GM12878 (cell line): ENCODE measurements around the gene ADCY6. TPM values are rescaled to one million over a fixed set of nuclear protein-coding genes. Genes with fewer than 3 reads are reported as not detected.

Experiments
- ATAC-seq: fragments of 200-7000 bp; cut with Tn5 transposase; 3 replicates; pipeline ENCODE4 v1.9.1; 2020; ENCODE audit warnings: mild to moderate bottlenecking, moderate library complexity
- BruUV-seq: library from RNA; stranded (reverse); fragments of 400-500 nt; replicated peaks from 2 replicates; lab custom pipeline; 2021; lab: Mats Ljungman, UMichigan
- CTCF ChIA-PET: fragments of 300-600 bp; sonication (Branson Sonifier 250); formaldehyde crosslinking; extraction: SDS; loops from one replicate; lab custom pipeline; 2021; ENCODE audit warnings: inconsistent platforms; lab: Yijun Ruan, JAX
- POLR2A ChIA-PET: fragments of 350-600 bp; formaldehyde crosslinking; extraction: SDS; loops from one replicate; lab custom pipeline; 2021; ENCODE audit warnings: inconsistent platforms; lab: Charles Lee
- RAD21 ChIA-PET: fragments of 300-600 bp; sonication (Branson Sonifier 250); formaldehyde crosslinking; loops from one replicate; lab custom pipeline; 2023; ENCODE audit warnings: antibody characterized with exemption; ENCODE audit not compliant: unreplicated experiment; lab: Charles Lee
- SMC1A ChIA-PET: fragments of 300-600 bp; sonication (Branson Sonifier 250); formaldehyde crosslinking; loops from one replicate; lab custom pipeline; 2023; ENCODE audit not compliant: unreplicated experiment, uncharacterized antibody; lab: Charles Lee
- DNase-seq: peaks from one replicate; pipeline ENCODE4 v3.0.0-alpha.2; 2011; ENCODE audit warnings: low read depth, low spot score
- FAIRE-seq: peaks from 3 replicates; lab custom pipeline; 2011; peaks lifted over from hg19 to GRCh38; lab: Jason Lieb, UNC
- H2AFZ ChIP-seq: 2 replicates; pipeline ENCODE4 v1.6.0; 2011; ENCODE audit warnings: low read depth, low read length, control low read depth; ENCODE audit not compliant: control insufficient read depth
- H3K27ac ChIP-seq: 2 replicates; pipeline ENCODE4 v1.5.1; 2011; ENCODE audit warnings: control low read depth; ENCODE audit not compliant: control insufficient read depth, insufficient read depth
- H3K27me3 ChIP-seq, 2 experiments: replicated peaks in 1 of 2; 2 replicates each; pipeline versions ENCODE4 v1.6.0 to v1.6.1; 2011; ENCODE audit warnings: low read length in 1 of 2; ENCODE audit not compliant: control insufficient read depth in 2 of 2, insufficient read depth in 2 of 2
- H3K36me3 ChIP-seq, 2 experiments: 2 replicates each; pipeline ENCODE4 v1.5.1; 2011; ENCODE audit warnings: low read length in 1 of 2; ENCODE audit not compliant: control insufficient read depth in 2 of 2, insufficient read depth in 2 of 2
- H3K4me1 ChIP-seq: 2 replicates; pipeline ENCODE4 v1.6.1; 2011; ENCODE audit warnings: mild to moderate bottlenecking, low read length, moderate library complexity, mixed read lengths; ENCODE audit not compliant: control insufficient read depth, insufficient read depth
- H3K4me2 ChIP-seq: 2 replicates; pipeline ENCODE4 v1.6.0; 2011; ENCODE audit warnings: control low read depth; ENCODE audit not compliant: control insufficient read depth, insufficient read depth
- H3K4me3 ChIP-seq: fragments of 200-600 bp; sonication (generic); 2 replicates; pipeline ENCODE4 v1.5.1; 2016
- H3K79me2 ChIP-seq: 2 replicates; pipeline ENCODE4 v1.6.0; 2011; ENCODE audit warnings: low read length; ENCODE audit not compliant: control insufficient read depth, insufficient read depth
- H3K9ac ChIP-seq: 2 replicates; pipeline ENCODE4 v1.8.0; 2011; ENCODE audit warnings: low read length, control low read depth, mixed read lengths; ENCODE audit not compliant: control insufficient read depth, insufficient read depth
- H3K9me3 ChIP-seq: replicated peaks from 3 replicates; pipeline ENCODE4 v1.5.1; 2011; ENCODE audit warnings: mild to moderate bottlenecking, low read length; ENCODE audit not compliant: control insufficient read depth, insufficient read depth
- H4K20me1 ChIP-seq: 2 replicates; pipeline ENCODE4 v1.6.0; 2011; ENCODE audit not compliant: control insufficient read depth, insufficient read depth
- ASH2L ChIP-seq: fragments of 300-600, 200-600 bp; sonication (generic); IDR thresholded peaks from 2 replicates; pipeline ENCODE4 v1.6.1; 2017; ENCODE audit warnings: low read depth, mild to moderate bottlenecking, borderline replicate concordance
- EZH2 ChIP-seq: IDR thresholded peaks from 2 replicates; pipeline ENCODE4 v1.6.1; 2012; ENCODE audit warnings: low read depth, mild to moderate bottlenecking, control low read depth, inconsistent platforms, low read length, borderline replicate concordance; ENCODE audit not compliant: control insufficient read depth
- HCFC1 ChIP-seq: fragments of 150-350 bp; IDR thresholded peaks from 2 replicates; pipeline ENCODE4 v1.6.1; 2014; ENCODE audit warnings: low read length
- HDGF ChIP-seq: fragments of 450-650 bp; IDR thresholded peaks from 2 replicates; pipeline ENCODE4 v1.6.1; 2016; ENCODE audit warnings: antibody characterized with exemption
- IKZF2 ChIP-seq, 2 experiments: fragments of 450-650 bp; IDR thresholded peaks; 2 replicates each; pipeline ENCODE4 v1.6.1; 2017; ENCODE audit warnings: mild to moderate bottlenecking in 2 of 2, moderate library complexity in 2 of 2
- JUNB ChIP-seq: IDR thresholded peaks from 2 replicates; pipeline ENCODE4 v1.6.1; 2016; ENCODE audit warnings: antibody characterized with exemption, mild to moderate bottlenecking
- MYC ChIP-seq: IDR thresholded peaks from 2 replicates; pipeline ENCODE4 v1.6.1; 2011; ENCODE audit warnings: mild to moderate bottlenecking, low read length, moderate library complexity, inconsistent platforms; ENCODE audit not compliant: insufficient read depth, insufficient replicate concordance, insufficient read length, severe bottlenecking
- NBN ChIP-seq: fragments of 450-650 bp; IDR thresholded peaks from 2 replicates; pipeline ENCODE4 v1.6.1; 2016
- NKRF ChIP-seq: fragments of 450-650 bp; conservative IDR thresholded peaks from 2 replicates; pipeline ENCODE4 v1.6.1; 2017; ENCODE audit warnings: mild to moderate bottlenecking, moderate library complexity
- NRF1 ChIP-seq: conservative IDR thresholded peaks from 2 replicates; pipeline ENCODE4 v1.6.1; 2011; ENCODE audit warnings: mild to moderate bottlenecking, low read depth, low read length, improper control_type of control experiment
- PAX5 ChIP-seq: IDR thresholded peaks from 2 replicates; pipeline ENCODE4 v1.6.1; 2011; ENCODE audit warnings: low read depth, low read length, borderline replicate concordance
- POLR2AphosphoS2 ChIP-seq: IDR thresholded peaks from 2 replicates; pipeline ENCODE4 v1.6.1; 2011; ENCODE audit warnings: low read depth, mild to moderate bottlenecking, low read length, improper control_type of control experiment, moderate library complexity
- RAD21 ChIP-seq: IDR thresholded peaks from 2 replicates; pipeline ENCODE4 v1.6.1; 2011; ENCODE audit warnings: mild to moderate bottlenecking, low read depth, low read length, moderate library complexity; ENCODE audit not compliant: insufficient read depth
- SP1 ChIP-seq: IDR thresholded peaks from one replicate; pipeline ENCODE4 v1.6.1; 2011; ENCODE audit warnings: low read depth, low read length
- SRF ChIP-seq, 2 experiments: IDR thresholded peaks; 2 replicates each; pipeline ENCODE4 v1.6.1; 2011; ENCODE audit warnings: low read depth in 2 of 2, low read length in 2 of 2, mild to moderate bottlenecking in 1 of 2, moderate library complexity in 1 of 2
- STAT1 ChIP-seq: fragments of 450-650 bp; conservative IDR thresholded peaks from 2 replicates; pipeline ENCODE4 v1.6.1; 2014; ENCODE audit warnings: antibody characterized with exemption, mild to moderate bottlenecking
- SUZ12 ChIP-seq: fragments of 200-600 bp; sonication (generic); IDR thresholded peaks from one replicate; pipeline ENCODE4 v1.6.1; 2018; ENCODE audit warnings: antibody characterized with exemption, mild to moderate bottlenecking; ENCODE audit not compliant: unreplicated experiment
- ZBTB40 ChIP-seq: fragments of 450-650 bp; IDR thresholded peaks from 2 replicates; pipeline ENCODE4 v1.6.1; 2016; ENCODE audit warnings: mild to moderate bottlenecking, moderate library complexity, borderline replicate concordance
- WGBS: methylation state at CpG from one replicate; pipeline ENCODE4 v1.1.6; 2016; ENCODE audit warnings: low lambda C conversion rate; ENCODE audit not compliant: insufficient replicate concordance, insufficient coverage; ENCODE audit errors: missing lambda C conversion rate; 5-methylcytosine and 5-hydroxymethylcytosine counted together
- in situ Hi-C: fragments of 300-500 bp; cut with MboI; formaldehyde crosslinking; loops from 9 replicates; pipeline ENCODE4 v1.14.3; 2018; ENCODE audit warnings: mixed read lengths
- intact Hi-C: fragments of 100-400 bp; cut with micrococcal nuclease; formaldehyde crosslinking; loops from one replicate; pipeline ENCODE4 v1.14.2; 2022; ENCODE audit not compliant: unreplicated experiment
- polyA plus RNA-seq, 11 experiments: library from polyadenylated mRNA; depleted of rRNA in 4 of 11; unstranded in 6 of 11; stranded (reverse) in 5 of 11; fragments of >200 nt; fragmentation: Nextera tagmentation in 4 of 11; fragmentation: Illumina TruSeq in 1 of 11; extraction: Ambion mirVana in 4 of 11; extraction: Trizol in 1 of 11; gene quantifications; 1 replicate in 1 of 11; 2 replicates in 10 of 11; pipeline versions ENCODE4 v1.2.1 to v1.2.3, GENCODE V29; 2011 to 2016; ENCODE audit warnings: inconsistent platforms in 2 of 11, missing spikeins in 2 of 11, low read depth in 1 of 11
- total RNA-seq, 4 experiments: library from RNA; depleted of rRNA in 3 of 4; stranded (reverse); fragments of >200 nt in 3 of 4; fragmentation: Illumina TruSeq in 1 of 4; extraction: Trizol in 1 of 4; gene quantifications; 2 replicates each; pipeline versions ENCODE4 v1.2.1 to v1.2.3, GENCODE V29; 2013 to 2021

Gene ADCY6
- total and polyA plus RNA-seq, 10 of the 15 experiments (the other 5 are each of a cell fraction or from before 2014, with no cell fraction given), result 0.03 to 2.0 (median 0.14) TPM; not detected in 1

- in situ Hi-C loops, result no loop called here
- Histone ChIP-seq H3K27me3 (no peaks in the 10 kb centered on the region), H3K9me3 (no peaks in the 10 kb centered on the region; the same call in 2 of the 3 replicates), H3K9ac (peak overlapping the region; percentile 100), H4K20me1 (no peaks in the 10 kb centered on the region; the same call in 1 of the 2 replicates), H3K27ac (peak overlapping the region; percentile 96), H3K4me1 (peaks cover 10% of the 10 kb centered on the region; the same call in 1 of the 2 replicates), H2AFZ (peak overlapping the region; percentile 69), H3K36me3 (no peaks in the 10 kb centered on the region; a peak in 1 of 4 replicates), H3K79me2 (peaks cover 41% of the 10 kb centered on the region), H3K4me2 (peak overlapping the region; percentile 97), H3K4me3 (peak overlapping the region; percentile 70)
- ATAC-seq (peak; percentile 8), FAIRE-seq (no peak), DNase-seq (peak; percentile 9)
- WGBS, result 5% methylated on average over 21 of the region's 21 CpGs
- RAD21 ChIA-PET, result interaction anchor here (2.1 kb wide), 1 partner anchor 78 kb away, joined by 7 read pairs; no protein-coding TSS in a partner anchor
- POLR2A ChIA-PET, result no interaction called here
- SMC1A ChIA-PET, result interaction anchor here (1.5 kb wide), 1 partner anchor 78 kb away, joined by 5 read pairs; no protein-coding TSS in a partner anchor
- intact Hi-C loops, result loop anchor here (2.0 kb wide), 1 partner anchor 34 kb away; the partner anchor contains the start of gene KANSL2
- CTCF ChIA-PET, result interaction anchor here (0.9 kb wide), 1 partner anchor 9 kb away, joined by 3 read pairs; no protein-coding TSS in a partner anchor
- BruUV-seq, result TSS peak; percentile 95
- no peak for TF ChIP-seq HCFC1
- TF ChIP-seq NKRF, result peak; percentile 82
- TF ChIP-seq RAD21, result no peak
- no peak for TF ChIP-seq ZBTB40
- no peak for TF ChIP-seq SUZ12
- no peak for TF ChIP-seq POLR2AphosphoS2
- 0 out of 4 replicates have a peak, but pooled peaks of 1 of the 2 experiments have one; percentile 8 for TF ChIP-seq IKZF2 (IDR thresholded peaks at IDR 0.05)
- TF ChIP-seq SP1, result no peak
- TF ChIP-seq SRF (IDR thresholded peaks at IDR 0.05; ENCODE audit: low read depth in 2 of 2, low read length in 2 of 2), result no peak
- TF ChIP-seq HDGF, result no peak
- TF ChIP-seq ASH2L, result no peak
- no peak for TF ChIP-seq NRF1
- no peak for TF ChIP-seq MYC
- no peak for TF ChIP-seq JUNB
- no peak for TF ChIP-seq EZH2
- TF ChIP-seq PAX5, result no peak
- TF ChIP-seq NBN, result peak; percentile 14; the same call in 1 of the 2 replicates
- TF ChIP-seq STAT1, result 0 out of 2 replicates have a peak, but pooled peaks have one; percentile 11
Observed at GRCh38 chr12:48717252-48717695, 71.6 kb downstream of the ADCY6 start.
